HepG2 (cell line): ENCODE results near the gene FGFR3. TPM values are rescaled to one million over a fixed set of nuclear protein-coding genes. Genes with fewer than 3 reads are reported as not detected.
A peak's percentile ranks its signal among the peaks of the same experiment; 100 is the strongest.

ENCODE experiments used
- ASH2L ChIP-seq: fragments of 300-600, 200-600 bp; sonication (generic); IDR thresholded peaks from 2 replicates; pipeline ENCODE4 v1.7.0; 2017; ENCODE audit warnings: low read depth, mild to moderate bottlenecking, moderate library complexity, mixed read lengths, low read length; ENCODE audit not compliant: insufficient read length
- EZH2 ChIP-seq: conservative IDR thresholded peaks from 2 replicates; pipeline ENCODE4 v1.6.1; 2012; ENCODE audit warnings: mild to moderate bottlenecking, low read depth, low read length, moderate library complexity
- GTF2F1 ChIP-seq: fragments of 150-350 bp; IDR thresholded peaks from 2 replicates; pipeline ENCODE4 v1.6.1; 2014; ENCODE audit warnings: low read length
- HDAC2 ChIP-seq: sonication (generic); formaldehyde crosslinking; IDR thresholded peaks from 2 replicates; pipeline ENCODE4 v1.4.0; 2020; ENCODE audit warnings: missing genetic modification reagents
- KDM1A ChIP-seq: IDR thresholded peaks from 2 replicates; pipeline ENCODE4 v1.6.1; 2016; ENCODE audit warnings: missing compliant biosample characterization
- MED1 ChIP-seq: sonication (generic); formaldehyde crosslinking; IDR thresholded peaks from 2 replicates; pipeline ENCODE4 v1.4.0; 2020; ENCODE audit warnings: missing genetic modification reagents
- NFYB ChIP-seq: sonication (generic); formaldehyde crosslinking; IDR thresholded peaks from 2 replicates; pipeline ENCODE4 v1.4.0; 2020; ENCODE audit warnings: missing genetic modification reagents
- NR2F6 ChIP-seq, 2 experiments: IDR thresholded peaks; 2 replicates each; pipeline ENCODE4 v1.6.1; 2016; ENCODE audit warnings: antibody characterized with exemption in 1 of 2, mild to moderate bottlenecking in 1 of 2
- RARG ChIP-seq: sonication (generic); formaldehyde crosslinking; IDR thresholded peaks from 2 replicates; pipeline ENCODE4 v1.4.0; 2020; ENCODE audit warnings: low read depth, mild to moderate bottlenecking, missing genetic modification reagents
- SP2 ChIP-seq: sonication (generic); formaldehyde crosslinking; IDR thresholded peaks from 2 replicates; pipeline ENCODE4 v1.5.1; 2020; ENCODE audit warnings: mild to moderate bottlenecking, missing genetic modification reagents
- TAF1 ChIP-seq: sonication (generic); formaldehyde crosslinking; IDR thresholded peaks from 2 replicates; pipeline ENCODE4 v1.4.0; 2020; ENCODE audit warnings: missing genetic modification reagents
- ZNF383 ChIP-seq: sonication (generic); formaldehyde crosslinking; IDR thresholded peaks from 2 replicates; pipeline ENCODE4 v1.4.0; 2020; ENCODE audit warnings: missing genetic modification reagents, mild to moderate bottlenecking, borderline replicate concordance
- ZNF883 ChIP-seq: sonication (generic); formaldehyde crosslinking; IDR thresholded peaks from 2 replicates; pipeline ENCODE4 v1.5.1; 2020; ENCODE audit warnings: mild to moderate bottlenecking, missing genetic modification reagents; ENCODE audit errors: not compliant biosample characterization
- polyA plus RNA-seq, 8 experiments: library from polyadenylated mRNA; depleted of rRNA in 3 of 8; stranded (reverse) in 7 of 8; unstranded in 1 of 8; fragments of >200 nt; fragmentation: Illumina TruSeq in 4 of 8; extraction: Trizol in 4 of 8; gene quantifications; 2 replicates each; pipeline versions ENCODE4 v1.2.1 to v1.2.3, GENCODE V29; 2011 to 2016; ENCODE audit warnings: low read depth in 4 of 8, missing spikeins in 1 of 8, mixed read lengths in 1 of 8; ENCODE audit not compliant: insufficient read depth in 1 of 8
- total RNA-seq, 5 experiments: library from RNA; depleted of rRNA; stranded (reverse); fragments of >200 nt; fragmentation: Illumina TruSeq; extraction: Trizol; gene quantifications; 2 replicates each; pipeline ENCODE4 v1.2.3, GENCODE V29; 2016; ENCODE audit warnings: low read depth in 1 of 5
- TF ChIP-seq, protein P1 (sequence below), 2 experiments: fragments of 450-650 bp in 1 of 2; sonication (generic) in 1 of 2; formaldehyde crosslinking in 1 of 2; IDR thresholded peaks; 2 replicates each; pipeline versions ENCODE4 v1.6.1 to v1.8.0; 2016 to 2022; ENCODE audit warnings: antibody characterized with exemption in 1 of 2, mild to moderate bottlenecking in 1 of 2, missing genetic modification reagents in 1 of 2
- TF ChIP-seq, protein P2 (sequence below): sonication (generic); formaldehyde crosslinking; IDR thresholded peaks from 2 replicates; pipeline ENCODE4 v1.5.1; 2020; ENCODE audit warnings: mild to moderate bottlenecking, missing genetic modification reagents, borderline replicate concordance

The FGFR3 gene
- total and polyA plus RNA-seq, 2 of the 13 experiments (the other 11 are each of a cell fraction or from before 2014, with no cell fraction given): 103 to 109 TPM

DNA sequence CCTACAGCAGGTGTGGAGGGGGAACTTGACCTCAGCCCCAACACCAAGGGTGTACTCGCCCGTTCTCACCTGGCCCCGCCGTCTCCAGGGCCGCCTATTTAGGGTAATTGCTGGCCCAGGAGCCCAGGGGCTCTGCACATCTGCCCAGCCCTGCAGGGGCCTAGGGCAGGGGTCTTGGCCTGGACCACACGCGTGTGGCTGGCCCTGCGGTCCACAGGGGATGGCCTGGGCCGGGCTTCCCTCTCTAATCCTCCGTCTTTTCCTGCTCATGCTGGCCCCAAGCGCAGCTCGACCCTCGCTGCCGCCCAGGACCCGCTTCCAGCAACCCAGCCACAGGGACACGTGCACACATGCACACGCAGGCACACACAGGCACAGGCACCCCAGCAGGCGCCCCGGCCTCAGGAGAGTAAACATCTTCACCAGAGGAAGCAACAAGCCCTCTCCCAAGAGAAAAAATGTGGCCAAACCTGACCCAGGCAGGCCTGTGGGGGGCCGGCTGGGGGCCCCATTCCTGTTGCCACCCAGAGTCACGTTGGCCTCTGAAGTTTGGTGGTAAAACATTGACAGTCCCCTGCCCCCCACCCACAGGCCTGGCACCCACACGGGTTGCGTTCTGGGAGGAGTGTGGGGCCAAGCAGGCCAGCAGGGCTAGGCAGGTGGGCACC lies 24.6 kb upstream of the FGFR3 start (continued):
- TF ChIP-seq, protein P1, sequence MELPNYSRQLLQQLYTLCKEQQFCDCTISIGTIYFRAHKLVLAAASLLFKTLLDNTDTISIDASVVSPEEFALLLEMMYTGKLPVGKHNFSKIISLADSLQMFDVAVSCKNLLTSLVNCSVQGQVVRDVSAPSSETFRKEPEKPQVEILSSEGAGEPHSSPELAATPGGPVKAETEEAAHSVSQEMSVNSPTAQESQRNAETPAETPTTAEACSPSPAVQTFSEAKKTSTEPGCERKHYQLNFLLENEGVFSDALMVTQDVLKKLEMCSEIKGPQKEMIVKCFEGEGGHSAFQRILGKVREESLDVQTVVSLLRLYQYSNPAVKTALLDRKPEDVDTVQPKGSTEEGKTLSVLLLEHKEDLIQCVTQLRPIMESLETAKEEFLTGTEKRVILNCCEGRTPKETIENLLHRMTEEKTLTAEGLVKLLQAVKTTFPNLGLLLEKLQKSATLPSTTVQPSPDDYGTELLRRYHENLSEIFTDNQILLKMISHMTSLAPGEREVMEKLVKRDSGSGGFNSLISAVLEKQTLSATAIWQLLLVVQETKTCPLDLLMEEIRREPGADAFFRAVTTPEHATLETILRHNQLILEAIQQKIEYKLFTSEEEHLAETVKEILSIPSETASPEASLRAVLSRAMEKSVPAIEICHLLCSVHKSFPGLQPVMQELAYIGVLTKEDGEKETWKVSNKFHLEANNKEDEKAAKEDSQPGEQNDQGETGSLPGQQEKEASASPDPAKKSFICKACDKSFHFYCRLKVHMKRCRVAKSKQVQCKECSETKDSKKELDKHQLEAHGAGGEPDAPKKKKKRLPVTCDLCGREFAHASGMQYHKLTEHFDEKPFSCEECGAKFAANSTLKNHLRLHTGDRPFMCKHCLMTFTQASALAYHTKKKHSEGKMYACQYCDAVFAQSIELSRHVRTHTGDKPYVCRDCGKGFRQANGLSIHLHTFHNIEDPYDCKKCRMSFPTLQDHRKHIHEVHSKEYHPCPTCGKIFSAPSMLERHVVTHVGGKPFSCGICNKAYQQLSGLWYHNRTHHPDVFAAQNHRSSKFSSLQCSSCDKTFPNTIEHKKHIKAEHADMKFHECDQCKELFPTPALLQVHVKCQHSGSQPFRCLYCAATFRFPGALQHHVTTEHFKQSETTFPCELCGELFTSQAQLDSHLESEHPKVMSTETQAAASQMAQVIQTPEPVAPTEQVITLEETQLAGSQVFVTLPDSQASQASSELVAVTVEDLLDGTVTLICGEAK (IDR thresholded peaks at IDR 0.05): no peak
- TF ChIP-seq, protein P1 (CRISPR knock-in tag; IDR thresholded peaks at IDR 0.05): no peak
- TF ChIP-seq, protein P2, sequence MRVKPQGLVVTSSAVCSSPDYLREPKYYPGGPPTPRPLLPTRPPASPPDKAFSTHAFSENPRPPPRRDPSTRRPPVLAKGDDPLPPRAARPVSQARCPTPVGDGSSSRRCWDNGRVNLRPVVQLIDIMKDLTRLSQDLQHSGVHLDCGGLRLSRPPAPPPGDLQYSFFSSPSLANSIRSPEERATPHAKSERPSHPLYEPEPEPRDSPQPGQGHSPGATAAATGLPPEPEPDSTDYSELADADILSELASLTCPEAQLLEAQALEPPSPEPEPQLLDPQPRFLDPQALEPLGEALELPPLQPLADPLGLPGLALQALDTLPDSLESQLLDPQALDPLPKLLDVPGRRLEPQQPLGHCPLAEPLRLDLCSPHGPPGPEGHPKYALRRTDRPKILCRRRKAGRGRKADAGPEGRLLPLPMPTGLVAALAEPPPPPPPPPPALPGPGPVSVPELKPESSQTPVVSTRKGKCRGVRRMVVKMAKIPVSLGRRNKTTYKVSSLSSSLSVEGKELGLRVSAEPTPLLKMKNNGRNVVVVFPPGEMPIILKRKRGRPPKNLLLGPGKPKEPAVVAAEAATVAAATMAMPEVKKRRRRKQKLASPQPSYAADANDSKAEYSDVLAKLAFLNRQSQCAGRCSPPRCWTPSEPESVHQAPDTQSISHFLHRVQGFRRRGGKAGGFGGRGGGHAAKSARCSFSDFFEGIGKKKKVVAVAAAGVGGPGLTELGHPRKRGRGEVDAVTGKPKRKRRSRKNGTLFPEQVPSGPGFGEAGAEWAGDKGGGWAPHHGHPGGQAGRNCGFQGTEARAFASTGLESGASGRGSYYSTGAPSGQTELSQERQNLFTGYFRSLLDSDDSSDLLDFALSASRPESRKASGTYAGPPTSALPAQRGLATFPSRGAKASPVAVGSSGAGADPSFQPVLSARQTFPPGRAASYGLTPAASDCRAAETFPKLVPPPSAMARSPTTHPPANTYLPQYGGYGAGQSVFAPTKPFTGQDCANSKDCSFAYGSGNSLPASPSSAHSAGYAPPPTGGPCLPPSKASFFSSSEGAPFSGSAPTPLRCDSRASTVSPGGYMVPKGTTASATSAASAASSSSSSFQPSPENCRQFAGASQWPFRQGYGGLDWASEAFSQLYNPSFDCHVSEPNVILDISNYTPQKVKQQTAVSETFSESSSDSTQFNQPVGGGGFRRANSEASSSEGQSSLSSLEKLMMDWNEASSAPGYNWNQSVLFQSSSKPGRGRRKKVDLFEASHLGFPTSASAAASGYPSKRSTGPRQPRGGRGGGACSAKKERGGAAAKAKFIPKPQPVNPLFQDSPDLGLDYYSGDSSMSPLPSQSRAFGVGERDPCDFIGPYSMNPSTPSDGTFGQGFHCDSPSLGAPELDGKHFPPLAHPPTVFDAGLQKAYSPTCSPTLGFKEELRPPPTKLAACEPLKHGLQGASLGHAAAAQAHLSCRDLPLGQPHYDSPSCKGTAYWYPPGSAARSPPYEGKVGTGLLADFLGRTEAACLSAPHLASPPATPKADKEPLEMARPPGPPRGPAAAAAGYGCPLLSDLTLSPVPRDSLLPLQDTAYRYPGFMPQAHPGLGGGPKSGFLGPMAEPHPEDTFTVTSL (CRISPR knock-in tag): 0 out of 2 replicates have a peak, but pooled peaks have one; percentile 37
- TF ChIP-seq ASH2L: no peak
- no peak for TF ChIP-seq SP2 (CRISPR knock-in tag)
- TF ChIP-seq HDAC2 (CRISPR knock-in tag): no peak; the same call in 1 of the 2 replicates
- no peak for TF ChIP-seq RARG (CRISPR knock-in tag)
- TF ChIP-seq NR2F6 (IDR thresholded peaks at IDR 0.05): peak; percentile 44; the same call in 1 of the 2 replicates
- TF ChIP-seq NR2F6 (CRISPR knock-in tag; IDR thresholded peaks at IDR 0.05): peak; percentile 45; the same call in 1 of the 2 replicates
- TF ChIP-seq ZNF383 (CRISPR knock-in tag): no peak
- TF ChIP-seq NFYB: no peak
- no peak for TF ChIP-seq EZH2
- TF ChIP-seq MED1 (CRISPR knock-in tag): peak; percentile 82
- TF ChIP-seq KDM1A (CRISPR knock-in tag): no peak
- TF ChIP-seq TAF1 (CRISPR knock-in tag): no peak
- no peak for TF ChIP-seq ZNF883 (CRISPR knock-in tag)
- no peak for TF ChIP-seq GTF2F1
